ENCODE results near the gene TIGD1. TPM values are rescaled to one million over a fixed set of nuclear protein-coding genes. Genes with fewer than 3 reads are reported as not detected.

TIGD1 gene
- total RNA-seq, 1 donor from 2014 or later, result 2.5 TPM

DNA sequence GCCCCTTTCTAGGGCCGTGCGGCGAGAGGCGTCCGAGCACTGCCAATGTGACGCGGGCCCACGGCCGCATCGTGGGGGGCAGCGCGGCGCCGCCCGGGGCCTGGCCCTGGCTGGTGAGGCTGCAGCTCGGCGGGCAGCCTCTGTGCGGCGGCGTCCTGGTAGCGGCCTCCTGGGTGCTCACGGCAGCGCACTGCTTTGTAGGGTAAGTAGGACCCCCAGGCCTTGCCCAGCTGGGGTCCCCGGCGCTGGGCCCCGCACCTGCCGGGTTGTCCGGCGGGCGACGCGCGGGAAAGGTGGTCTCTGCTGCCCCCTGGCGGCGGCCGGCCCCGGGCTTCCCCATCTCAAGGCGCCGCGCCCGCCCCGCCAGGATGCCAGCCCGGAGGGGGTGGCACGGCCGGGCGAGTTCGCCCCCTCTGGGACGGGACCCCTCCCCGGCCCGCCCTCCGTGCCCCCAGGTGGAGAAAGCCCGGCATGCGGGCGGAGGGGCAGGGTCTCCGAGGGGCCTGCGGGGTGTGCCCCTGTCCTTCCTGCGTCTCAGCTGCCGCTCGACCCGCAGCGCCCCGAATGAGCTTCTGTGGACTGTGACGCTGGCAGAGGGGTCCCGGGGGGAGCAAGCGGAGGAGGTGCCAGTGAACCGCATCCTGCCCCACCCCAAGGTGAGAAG is 28.3 kb downstream of the TIGD1 start:
- DNase-seq (ENCODE audit: low read depth), result no peak
- peak overlapping the region; percentile 19 for H3K4me3 ChIP-seq (ENCODE audit: low read depth, low read length)
- TF ChIP-seq, protein P1, sequence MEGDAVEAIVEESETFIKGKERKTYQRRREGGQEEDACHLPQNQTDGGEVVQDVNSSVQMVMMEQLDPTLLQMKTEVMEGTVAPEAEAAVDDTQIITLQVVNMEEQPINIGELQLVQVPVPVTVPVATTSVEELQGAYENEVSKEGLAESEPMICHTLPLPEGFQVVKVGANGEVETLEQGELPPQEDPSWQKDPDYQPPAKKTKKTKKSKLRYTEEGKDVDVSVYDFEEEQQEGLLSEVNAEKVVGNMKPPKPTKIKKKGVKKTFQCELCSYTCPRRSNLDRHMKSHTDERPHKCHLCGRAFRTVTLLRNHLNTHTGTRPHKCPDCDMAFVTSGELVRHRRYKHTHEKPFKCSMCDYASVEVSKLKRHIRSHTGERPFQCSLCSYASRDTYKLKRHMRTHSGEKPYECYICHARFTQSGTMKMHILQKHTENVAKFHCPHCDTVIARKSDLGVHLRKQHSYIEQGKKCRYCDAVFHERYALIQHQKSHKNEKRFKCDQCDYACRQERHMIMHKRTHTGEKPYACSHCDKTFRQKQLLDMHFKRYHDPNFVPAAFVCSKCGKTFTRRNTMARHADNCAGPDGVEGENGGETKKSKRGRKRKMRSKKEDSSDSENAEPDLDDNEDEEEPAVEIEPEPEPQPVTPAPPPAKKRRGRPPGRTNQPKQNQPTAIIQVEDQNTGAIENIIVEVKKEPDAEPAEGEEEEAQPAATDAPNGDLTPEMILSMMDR (conservative IDR thresholded peaks at IDR 0.05; ENCODE audit: low read depth, low read length), result peak; percentile 59

DNA sequence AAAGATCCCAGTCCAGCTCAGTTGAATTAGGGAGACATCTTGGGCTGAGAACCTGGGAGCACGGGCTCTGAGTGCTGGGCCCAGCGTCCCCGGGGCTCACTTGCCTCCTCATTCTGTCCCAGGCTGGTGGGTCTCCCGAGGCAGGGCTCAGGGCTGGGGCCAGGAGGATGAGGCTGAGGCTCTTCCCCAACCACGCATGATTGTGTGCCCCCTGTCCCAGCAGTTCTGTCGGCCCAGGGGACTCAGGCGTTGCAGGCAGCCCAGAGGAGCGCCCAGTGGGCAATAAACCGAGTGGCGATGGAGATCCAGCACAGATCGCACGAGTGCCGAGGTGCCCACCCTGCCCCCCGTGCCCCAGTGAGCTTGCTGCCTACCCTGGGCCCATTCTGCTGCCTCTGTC is 29.3 kb downstream of the TIGD1 start:
- TF ChIP-seq, protein P1 (conservative IDR thresholded peaks at IDR 0.05; ENCODE audit: low read depth, low read length), result no peak
- no peak overlapping the region for H3K4me3 ChIP-seq (ENCODE audit: low read depth, low read length)
- no peak for DNase-seq (ENCODE audit: low read depth)

DNA sequence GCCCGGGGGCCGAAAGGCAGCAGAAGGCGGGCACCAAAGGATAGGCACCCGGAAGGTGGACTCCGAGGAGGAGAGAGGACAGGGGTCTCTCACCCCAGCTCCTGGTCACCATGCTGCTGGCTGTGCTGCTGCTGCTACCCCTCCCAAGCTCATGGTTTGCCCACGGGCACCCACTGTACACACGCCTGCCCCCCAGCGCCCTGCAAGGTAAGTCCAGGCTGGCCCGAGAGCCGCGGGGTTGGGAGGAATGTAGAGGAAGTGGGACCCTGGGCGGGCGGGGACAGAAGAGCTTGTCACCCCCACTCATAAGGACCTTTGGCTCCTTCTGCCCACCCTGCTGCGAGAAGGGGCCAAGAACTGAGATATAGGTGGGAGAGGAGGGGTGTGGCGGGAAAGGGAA is 29.9 kb downstream of the TIGD1 start:
- TF ChIP-seq, protein P1 (conservative IDR thresholded peaks at IDR 0.05; ENCODE audit: low read depth, low read length), result no peak
- DNase-seq (ENCODE audit: low read depth), result no peak
- H3K4me3 ChIP-seq (ENCODE audit: low read depth, low read length), result no peak overlapping the region

DNA sequence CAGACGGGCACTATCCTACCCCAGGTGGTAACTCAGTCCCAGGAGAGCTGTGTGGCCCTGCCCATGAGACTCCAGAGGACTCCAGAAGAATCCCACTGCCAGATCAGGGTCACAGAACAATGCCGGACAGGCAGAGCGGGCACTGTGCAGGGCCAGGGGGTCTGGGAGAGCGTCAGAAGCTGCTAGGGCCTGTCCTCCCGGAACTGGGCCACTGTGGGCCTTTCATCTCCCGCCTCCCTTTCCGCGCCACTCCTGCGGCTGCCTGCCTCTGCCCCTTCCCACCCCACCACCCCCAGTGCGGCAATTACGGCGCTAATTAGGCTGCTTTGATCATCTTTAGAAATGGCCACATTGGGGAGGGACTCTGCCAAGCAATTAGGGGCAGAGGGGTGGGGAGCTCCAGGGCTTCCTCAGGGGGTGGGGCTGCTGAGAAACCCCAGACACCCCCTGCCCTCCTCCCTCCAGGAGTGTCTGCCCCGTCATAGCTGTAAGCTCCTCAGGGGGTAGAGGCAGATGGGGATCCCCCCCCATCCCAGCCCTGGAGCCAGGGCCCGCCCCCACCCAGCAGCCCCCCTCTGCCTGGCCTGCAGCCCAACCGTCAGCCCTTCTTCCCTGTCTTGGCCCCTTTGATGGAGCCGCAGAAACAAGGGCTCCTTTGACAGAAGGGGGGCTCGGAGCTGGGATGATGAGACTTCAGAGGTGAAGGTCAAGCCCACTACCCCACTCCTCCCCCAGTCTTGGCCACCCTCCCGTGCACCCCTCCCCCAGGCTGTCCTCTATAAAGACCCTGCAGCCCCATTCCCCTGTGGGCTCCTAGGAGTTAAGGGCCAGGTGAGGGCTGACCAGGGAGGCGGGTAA is 30.5 kb downstream of the TIGD1 start, which contains the start of gene PRSS56:
Gene PRSS56 (plus strand): TSS at position 808 of the 858 bp plus-strand sequence. CDS start 211 bp downstream, outside the sequence.
- TF ChIP-seq, protein P1 (conservative IDR thresholded peaks at IDR 0.05; ENCODE audit: low read depth, low read length), result no peak
- no peak for DNase-seq (ENCODE audit: low read depth)
- no peak within 1 kb of the TSS for H3K4me3 ChIP-seq (ENCODE audit: low read depth, low read length)

DNA sequence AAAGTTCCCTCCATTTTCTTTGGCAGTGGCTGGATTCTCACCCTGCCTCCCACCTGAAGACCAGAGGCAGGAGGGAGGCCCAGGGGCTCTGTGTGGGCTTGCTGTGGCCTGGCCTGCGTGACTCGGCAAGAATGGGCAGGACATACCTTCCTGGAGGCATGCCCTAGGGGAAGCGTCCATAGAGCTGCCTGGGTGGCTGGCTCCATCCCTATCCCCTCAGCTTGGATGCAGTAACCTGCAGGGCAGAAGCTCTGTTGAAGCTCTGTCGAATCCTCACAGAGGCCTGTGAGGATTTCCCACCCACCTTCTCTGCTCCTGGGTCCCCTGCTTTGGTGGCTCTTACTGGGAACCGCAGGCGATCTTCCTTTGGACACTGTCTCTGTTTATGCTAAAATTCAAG is 31.5 kb downstream of the TIGD1 start:
- TF ChIP-seq, protein P1 (conservative IDR thresholded peaks at IDR 0.05; ENCODE audit: low read depth, low read length), result no peak
- DNase-seq (ENCODE audit: low read depth), result no peak
- no peak overlapping the region for H3K4me3 ChIP-seq (ENCODE audit: low read depth, low read length)

DNA sequence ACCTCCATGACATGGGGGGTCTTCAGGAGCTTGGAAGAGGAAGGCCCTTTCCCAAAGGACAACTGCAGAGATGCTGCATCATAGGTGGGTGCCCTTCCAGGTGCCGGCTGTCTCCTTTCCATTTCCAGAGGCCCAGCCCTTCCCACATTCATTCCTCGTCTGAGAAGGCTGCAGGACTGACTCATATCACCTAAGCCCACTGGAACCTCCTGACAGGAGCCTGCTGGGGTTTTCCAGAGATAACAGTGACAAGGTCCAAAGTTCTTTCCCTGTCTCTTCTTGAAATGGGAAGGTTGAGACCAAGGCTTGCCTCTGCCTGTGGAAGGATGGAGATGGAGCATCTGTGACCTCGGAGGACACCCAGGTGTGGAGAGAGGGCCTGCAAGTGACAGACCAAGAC is 33.8 kb downstream of the TIGD1 start:
- no peak overlapping the region for H3K4me3 ChIP-seq (ENCODE audit: low read depth, low read length)
- DNase-seq (ENCODE audit: low read depth), result no peak
- TF ChIP-seq, protein P1 (conservative IDR thresholded peaks at IDR 0.05; ENCODE audit: low read depth, low read length), result no peak
